ENCODE data around the gene EID3.

GRCh38 chr12:104290320-104290719 is 13.2 kb upstream of the EID3 start:
- TF ChIP-seq CTCF (IDR thresholded peaks at IDR 0.05) (no peak), POLR2A (IDR thresholded peaks at IDR 0.05) (no peak)
